Measurements from ENCODE around the gene HSD17B2. TPM values are rescaled to one million over a fixed set of nuclear protein-coding genes. Genes with fewer than 3 reads are reported as not detected.

HSD17B2 gene, protein sequence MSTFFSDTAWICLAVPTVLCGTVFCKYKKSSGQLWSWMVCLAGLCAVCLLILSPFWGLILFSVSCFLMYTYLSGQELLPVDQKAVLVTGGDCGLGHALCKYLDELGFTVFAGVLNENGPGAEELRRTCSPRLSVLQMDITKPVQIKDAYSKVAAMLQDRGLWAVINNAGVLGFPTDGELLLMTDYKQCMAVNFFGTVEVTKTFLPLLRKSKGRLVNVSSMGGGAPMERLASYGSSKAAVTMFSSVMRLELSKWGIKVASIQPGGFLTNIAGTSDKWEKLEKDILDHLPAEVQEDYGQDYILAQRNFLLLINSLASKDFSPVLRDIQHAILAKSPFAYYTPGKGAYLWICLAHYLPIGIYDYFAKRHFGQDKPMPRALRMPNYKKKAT
- total RNA-seq, result 137 and 376 TPM in 2 replicates

DNA sequence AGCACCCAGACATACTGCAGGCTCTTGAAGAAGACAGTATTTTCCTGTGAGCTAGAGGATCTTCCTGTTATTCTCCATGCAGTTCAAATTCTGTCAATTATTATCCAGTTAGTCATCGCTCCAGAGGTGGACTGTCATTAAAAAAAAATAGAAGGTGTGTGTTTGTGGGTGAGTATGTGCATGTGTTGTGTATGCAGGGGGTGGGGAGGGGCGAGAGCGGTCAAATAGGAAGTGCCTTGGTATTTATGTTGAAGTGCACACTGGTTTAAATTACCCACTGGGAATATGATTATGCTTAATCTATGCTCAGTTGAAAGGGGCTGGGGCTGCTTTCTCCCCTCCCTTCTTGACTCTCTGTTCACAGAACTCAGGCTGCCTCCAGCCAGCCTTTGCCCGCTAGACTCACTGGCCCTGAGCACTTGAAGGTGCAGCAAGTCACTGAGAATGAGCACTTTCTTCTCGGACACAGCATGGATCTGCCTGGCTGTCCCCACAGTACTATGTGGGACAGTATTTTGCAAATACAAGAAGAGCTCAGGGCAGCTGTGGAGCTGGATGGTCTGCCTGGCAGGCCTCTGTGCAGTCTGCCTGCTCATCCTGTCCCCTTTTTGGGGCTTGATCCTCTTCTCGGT, at the start of gene HSD17B2:
HSD17B2 (plus strand) TSS at position 273 of the 632 bp plus-strand sequence; CDS start at position 445, 172 bp downstream.

DNA sequence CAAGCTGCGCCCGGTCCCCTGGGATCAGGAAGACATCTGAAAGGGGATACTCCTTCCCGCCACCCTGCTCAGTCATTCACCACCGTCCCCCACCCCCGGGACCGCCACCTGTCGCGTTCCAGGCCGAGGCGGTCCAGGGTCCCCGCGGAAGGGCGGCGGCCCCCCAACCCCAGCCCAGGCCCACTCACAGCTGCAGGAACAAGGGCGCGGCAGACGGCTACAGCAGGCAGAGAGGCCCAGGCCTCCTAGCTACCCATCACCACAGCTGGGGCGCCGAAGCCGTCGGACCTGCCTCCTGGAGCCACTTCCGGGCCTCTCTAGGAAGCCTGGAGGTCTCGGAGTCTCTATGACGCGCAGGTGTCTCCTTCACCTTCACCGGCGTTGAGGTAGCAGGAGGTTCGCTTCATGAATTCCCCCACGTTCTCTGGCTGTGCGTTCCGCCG, 23.8 kb upstream of the HSD17B2 start, which contains the start of gene SDR42E1:
SDR42E1 (minus strand) TSS at position 272 of the 443 bp plus-strand sequence. CDS start 10,612 bp downstream, outside the sequence.

Other genes starting within 250 kb of the HSD17B2 start
- 4.4 and 9.2 TPM in 2 replicates for gene SDR42E1, start 23.8 kb upstream of the HSD17B2 start, total RNA-seq
- 19.9 and 28.4 TPM in 2 replicates for gene MPHOSPH6, start 135.0 kb downstream of the HSD17B2 start, total RNA-seq